ENCODE data around the gene HAT1. TPM values are rescaled to one million over a fixed set of nuclear protein-coding genes. Genes with fewer than 3 reads are reported as not detected.

The HAT1 gene
- total RNA-seq, 1 donor from 2014 or later = 74.6 TPM

DNA sequence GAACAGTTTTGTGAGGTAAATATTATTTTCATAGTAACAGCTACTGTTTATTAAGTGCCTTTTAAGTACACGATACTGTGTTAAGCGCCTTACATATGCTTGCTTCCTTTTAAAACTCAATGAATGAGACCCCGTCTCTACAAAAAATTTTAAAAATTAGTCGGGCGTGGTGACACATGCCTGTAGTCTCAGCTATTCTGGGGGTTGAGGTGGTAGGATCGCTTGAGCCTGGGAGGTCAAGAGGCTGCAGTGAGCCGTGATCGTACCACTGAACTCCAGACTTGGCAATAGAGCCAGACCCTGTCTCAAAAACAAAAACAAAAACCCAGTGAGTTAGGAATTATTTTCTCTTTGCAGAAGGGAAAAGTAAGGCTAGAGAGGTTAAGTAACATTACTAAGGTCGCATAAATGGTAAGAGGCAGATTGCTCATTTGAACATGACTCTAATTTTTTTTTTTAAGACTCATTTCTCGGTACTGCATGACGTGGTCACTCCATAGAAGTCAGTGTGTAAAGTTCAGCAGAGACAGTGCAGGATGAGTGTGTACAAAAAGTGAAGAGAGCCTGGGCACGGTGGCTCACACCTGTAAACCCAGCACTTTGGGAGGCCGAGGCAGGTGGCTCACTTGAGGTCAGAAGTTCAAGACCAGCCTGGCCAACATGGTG, 78.6 kb downstream of the HAT1 start:
- no peak for DNase-seq
- H3K4me3 Mint-ChIP-seq = peak overlapping the region; percentile 94
- no peaks in the 10 kb centered on the region for H3K9me3 Mint-ChIP-seq
- H3K27me3 Mint-ChIP-seq = peaks cover 17% of the 10 kb centered on the region
- H3K27ac Mint-ChIP-seq = peak overlapping the region; percentile 100
- intact Hi-C loops (cut with micrococcal nuclease) = loop anchor here (1.0 kb wide), 1 partner anchor 79 kb away; the partner anchor contains the start of gene HAT1
- peaks cover 19% of the 10 kb centered on the region for H3K4me1 Mint-ChIP-seq
- no peaks in the 10 kb centered on the region for H3K36me3 Mint-ChIP-seq (ENCODE audit: low read depth)

DNA sequence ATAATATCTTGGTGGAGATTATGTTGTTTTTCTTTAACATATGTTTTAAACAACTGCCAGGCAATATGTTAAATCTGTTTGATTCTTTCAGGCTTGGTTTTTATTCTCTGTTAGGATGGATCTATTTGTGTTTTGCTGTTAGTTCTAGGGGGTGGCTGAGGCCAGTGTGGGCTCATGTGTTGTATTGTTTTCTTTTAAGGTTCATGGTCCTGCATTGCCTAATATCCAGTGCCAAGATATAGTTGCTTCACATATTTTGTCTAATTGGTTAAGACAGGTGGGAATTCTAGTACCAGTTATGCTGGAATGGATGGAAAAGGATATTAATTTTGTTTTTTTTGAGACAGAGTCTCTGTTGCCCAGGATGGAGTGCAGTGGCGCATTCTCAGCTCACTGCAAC, 85.1 kb downstream of the HAT1 start:
- peaks cover 5% of the 10 kb centered on the region for H3K36me3 Mint-ChIP-seq (ENCODE audit: low read depth)
- H3K27me3 Mint-ChIP-seq = no peaks in the 10 kb centered on the region
- H3K4me1 Mint-ChIP-seq = peaks cover 16% of the 10 kb centered on the region
- DNase-seq = no peak
- peaks cover 3% of the 10 kb centered on the region for H3K9me3 Mint-ChIP-seq
- no peak overlapping the region for H3K4me3 Mint-ChIP-seq
- H3K27ac Mint-ChIP-seq = no peak overlapping the region
- intact Hi-C loops (cut with micrococcal nuclease) = no loop called here

GRCh38 chr2:172009823-172010222, 87.6 kb downstream of the HAT1 start:
- no peaks in the 10 kb centered on the region for H3K27me3 Mint-ChIP-seq
- H3K36me3 Mint-ChIP-seq (ENCODE audit: low read depth) = peaks cover 5% of the 10 kb centered on the region
- H3K9me3 Mint-ChIP-seq = peaks cover 3% of the 10 kb centered on the region
- no peak overlapping the region for H3K27ac Mint-ChIP-seq
- H3K4me1 Mint-ChIP-seq = peaks cover 23% of the 10 kb centered on the region
- intact Hi-C loops (cut with micrococcal nuclease) = no loop called here
- no peak overlapping the region for H3K4me3 Mint-ChIP-seq
- DNase-seq = no peak

GRCh38 chr2:172011812-172012575, 89.7 kb downstream of the HAT1 start:
- intact Hi-C loops (cut with micrococcal nuclease) = no loop called here
- no peak for DNase-seq
- H3K4me3 Mint-ChIP-seq = peak overlapping the region; percentile 37
- H3K36me3 Mint-ChIP-seq (ENCODE audit: low read depth) = peaks cover 5% of the 10 kb centered on the region
- peaks cover 3% of the 10 kb centered on the region for H3K9me3 Mint-ChIP-seq
- no peaks in the 10 kb centered on the region for H3K27me3 Mint-ChIP-seq
- H3K27ac Mint-ChIP-seq = no peak overlapping the region
- peaks cover 23% of the 10 kb centered on the region for H3K4me1 Mint-ChIP-seq

DNA sequence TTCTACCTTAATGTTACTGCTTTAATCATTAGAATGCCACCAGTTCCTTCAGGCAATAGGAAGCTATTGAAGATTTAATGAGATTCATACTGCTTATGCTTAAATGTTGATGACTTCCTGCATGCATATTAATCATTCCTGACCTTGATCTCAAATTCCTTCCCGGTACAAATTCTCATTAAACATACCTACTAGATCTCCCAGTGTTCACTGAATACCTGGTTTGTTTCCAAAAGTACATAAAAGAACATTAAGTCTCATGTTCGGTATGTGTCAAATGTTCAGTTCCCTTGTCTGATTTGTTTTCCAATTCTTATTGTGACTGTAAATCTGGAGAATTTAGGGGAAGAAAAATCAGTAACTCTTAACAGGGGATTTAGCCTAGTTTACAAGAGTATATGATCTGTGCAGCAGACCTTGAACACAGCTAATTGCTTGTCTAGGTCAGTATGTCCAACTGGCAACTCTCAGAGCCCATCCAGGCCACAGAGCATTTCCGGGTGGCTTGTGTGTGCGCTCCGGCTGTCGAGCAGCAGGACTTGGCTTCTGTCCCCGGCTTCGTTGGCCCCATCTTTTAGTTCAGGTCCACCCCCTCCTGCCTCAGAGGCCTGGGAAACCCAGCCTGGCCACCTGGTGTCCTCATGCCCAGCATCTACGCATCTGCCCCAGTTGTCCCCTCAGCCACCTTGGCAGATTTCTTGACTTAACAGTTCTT, 90.6 kb downstream of the HAT1 start:
- no peak for DNase-seq
- H3K4me3 Mint-ChIP-seq = no peak overlapping the region
- no peaks in the 10 kb centered on the region for H3K27me3 Mint-ChIP-seq
- H3K27ac Mint-ChIP-seq = peak overlapping the region; percentile 3
- H3K9me3 Mint-ChIP-seq = peaks cover 3% of the 10 kb centered on the region
- peaks cover 5% of the 10 kb centered on the region for H3K36me3 Mint-ChIP-seq (ENCODE audit: low read depth)
- intact Hi-C loops (cut with micrococcal nuclease) = no loop called here
- H3K4me1 Mint-ChIP-seq = peaks cover 23% of the 10 kb centered on the region

- Mint-ChIP-seq H3K4me3 (no peak overlapping the region), H3K36me3 (ENCODE audit: low read depth) (peaks cover 5% of the 10 kb centered on the region), H3K4me1 (peaks cover 23% of the 10 kb centered on the region), H3K27ac (peak overlapping the region; percentile 3), H3K27me3 (no peaks in the 10 kb centered on the region), H3K9me3 (peaks cover 3% of the 10 kb centered on the region)
- intact Hi-C loops (cut with micrococcal nuclease) = no loop called here
- no peak for DNase-seq
Measured at GRCh38 chr2:172013396-172013795, 91.1 kb downstream of the HAT1 start.

GRCh38 chr2:172021074-172021931, 99.0 kb downstream of the HAT1 start:
- DNase-seq = no peak
- peaks cover 4% of the 10 kb centered on the region for H3K4me1 Mint-ChIP-seq
- H3K4me3 Mint-ChIP-seq = no peak overlapping the region
- no peaks in the 10 kb centered on the region for H3K36me3 Mint-ChIP-seq (ENCODE audit: low read depth)
- intact Hi-C loops (cut with micrococcal nuclease) = no loop called here
- H3K27me3 Mint-ChIP-seq = no peaks in the 10 kb centered on the region
- H3K9me3 Mint-ChIP-seq = no peaks in the 10 kb centered on the region
- no peak overlapping the region for H3K27ac Mint-ChIP-seq

DNA sequence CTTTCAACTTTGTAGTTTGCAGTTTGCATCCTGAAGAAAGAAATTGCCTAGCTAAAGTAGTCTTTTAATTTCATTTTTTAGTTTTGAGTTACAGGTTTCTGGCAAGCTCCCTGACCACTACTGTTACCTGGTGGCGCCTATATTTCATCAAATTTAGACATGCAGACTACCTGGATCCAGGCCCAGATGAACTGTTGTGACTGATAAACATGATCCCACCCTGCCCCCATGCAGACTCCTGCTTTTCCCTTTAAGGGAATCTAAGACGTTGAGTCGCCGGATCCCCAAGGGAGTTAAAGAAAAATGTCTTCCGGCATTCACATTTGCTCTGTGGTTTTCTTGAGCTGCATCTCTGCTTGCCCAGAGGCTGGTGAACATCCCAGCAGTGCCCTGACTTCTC, 99.7 kb downstream of the HAT1 start:
- H3K36me3 Mint-ChIP-seq (ENCODE audit: low read depth) = no peaks in the 10 kb centered on the region
- H3K9me3 Mint-ChIP-seq = no peaks in the 10 kb centered on the region
- no peak overlapping the region for H3K27ac Mint-ChIP-seq
- H3K4me1 Mint-ChIP-seq = peaks cover 4% of the 10 kb centered on the region
- no peaks in the 10 kb centered on the region for H3K27me3 Mint-ChIP-seq
- intact Hi-C loops (cut with micrococcal nuclease) = no loop called here
- no peak for DNase-seq
- no peak overlapping the region for H3K4me3 Mint-ChIP-seq

DNA sequence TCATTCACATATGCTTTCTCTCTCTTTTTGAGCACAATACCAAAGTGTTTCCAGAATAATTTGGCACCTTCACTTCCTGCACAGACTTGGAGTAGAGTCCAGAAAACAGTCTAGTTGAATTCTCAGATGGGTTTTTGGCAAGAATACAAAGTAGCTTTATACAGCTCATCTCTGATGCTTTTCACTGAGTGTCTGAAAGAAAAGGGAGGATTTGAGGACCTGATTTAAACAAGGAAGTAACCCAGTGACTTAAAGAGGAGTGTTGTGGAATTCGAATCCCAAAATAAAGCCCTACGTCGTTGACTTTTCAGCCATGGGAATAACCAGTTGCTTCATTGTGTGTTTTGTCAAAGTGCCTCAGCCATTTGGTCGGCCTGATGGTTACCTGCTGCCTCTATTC, 109.3 kb downstream of the HAT1 start:
- no peaks in the 10 kb centered on the region for H3K36me3 Mint-ChIP-seq (ENCODE audit: low read depth)
- intact Hi-C loops (cut with micrococcal nuclease) = no loop called here
- no peak for DNase-seq
- no peak overlapping the region for H3K4me3 Mint-ChIP-seq
- no peaks in the 10 kb centered on the region for H3K9me3 Mint-ChIP-seq
- H3K27ac Mint-ChIP-seq = no peak overlapping the region
- no peaks in the 10 kb centered on the region for H3K4me1 Mint-ChIP-seq
- no peaks in the 10 kb centered on the region for H3K27me3 Mint-ChIP-seq

Other genes starting within 250 kb of the HAT1 start
- 49.7 and 55.1 TPM in 2 replicates for gene DYNC1I2, start 235.0 kb upstream of the HAT1 start, total RNA-seq
- gene SLC25A12, start 28.2 kb upstream of the HAT1 start, total RNA-seq = 30.9 and 34.3 TPM in 2 replicates
- 5.0 and 8.1 TPM in 2 replicates for gene METAP1D, start 77.5 kb downstream of the HAT1 start, total RNA-seq
- gene DLX1, start 163.0 kb downstream of the HAT1 start, total RNA-seq = not detected in 2 replicates
- gene DLX2, start 180.4 kb downstream of the HAT1 start, total RNA-seq = 0.26 TPM in 1 of 2 replicates, not detected in the other

Data from activated CD4-positive, alpha-beta T cell treated with anti-CD3 and anti-CD28 coated beads, Interleukin-2, amount 10 ng/mL, durations not matched to agents 24 days and 14 days (primary cell).